Measurements from ENCODE around the gene ZNF236. TPM values are rescaled to one million over a fixed set of nuclear protein-coding genes. Genes with fewer than 3 reads are reported as not detected.
"Not testable (repeated sequence)": the region's sequence is repeated elsewhere in the genome, so short reads cannot be mapped to it uniquely, and the experiment has no call there.

Gene ZNF236
- total RNA-seq, 2 donors from 2014 or later, result 11.7 to 12.1 TPM

GRCh38 chr18:76958692-76959341, 136.5 kb downstream of the ZNF236 start:
- peak; percentile 21 to 34 for ATAC-seq
- no peak for DNase-seq
- intact Hi-C loops (cut with DNase I), result no loop called here

DNA sequence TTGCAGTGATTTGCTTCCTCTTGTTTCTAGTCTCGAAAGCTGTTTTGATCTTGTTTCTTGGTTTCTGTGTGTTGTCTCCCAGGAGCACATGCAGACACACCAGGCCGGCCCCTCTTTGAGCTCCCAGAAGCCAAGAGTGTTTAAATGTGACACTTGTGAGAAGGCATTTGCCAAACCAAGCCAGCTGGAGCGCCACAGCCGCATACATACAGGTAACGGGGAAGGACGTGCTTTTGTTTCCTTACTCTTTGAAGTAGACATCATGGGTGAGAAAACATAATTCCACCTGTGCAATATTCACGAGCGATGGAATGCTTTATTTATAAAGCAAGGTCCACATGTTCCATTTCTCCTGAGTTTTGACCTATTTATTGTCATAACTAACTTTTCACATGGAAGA, 137.2 kb downstream of the ZNF236 start:
- ATAC-seq (no peak), DNase-seq (no peak)
- intact Hi-C loops (cut with DNase I), result no loop called here

DNA sequence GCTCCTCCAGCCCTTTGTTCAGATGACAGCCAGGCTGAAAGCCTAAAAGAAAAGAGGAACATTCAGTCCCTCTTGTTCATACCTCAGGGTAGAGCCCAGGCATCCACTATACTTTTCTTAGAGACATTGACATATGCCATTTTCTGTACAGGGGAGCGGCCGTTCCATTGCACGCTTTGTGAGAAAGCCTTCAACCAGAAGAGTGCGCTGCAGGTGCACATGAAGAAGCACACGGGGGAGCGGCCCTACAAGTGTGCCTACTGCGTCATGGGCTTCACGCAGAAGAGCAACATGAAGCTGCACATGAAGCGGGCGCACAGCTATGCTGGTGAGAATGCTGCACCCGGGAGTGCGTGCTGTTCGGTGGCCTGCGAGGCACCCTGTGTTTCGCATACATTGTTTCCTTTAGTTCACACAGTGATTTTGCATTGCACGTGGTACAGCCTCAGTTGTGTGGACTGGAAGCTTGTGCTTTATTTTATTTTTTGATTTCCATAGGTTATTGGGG, 138.2 kb downstream of the ZNF236 start:
- DNase-seq, result no peak
- intact Hi-C loops (cut with DNase I), result no loop called here

DNA sequence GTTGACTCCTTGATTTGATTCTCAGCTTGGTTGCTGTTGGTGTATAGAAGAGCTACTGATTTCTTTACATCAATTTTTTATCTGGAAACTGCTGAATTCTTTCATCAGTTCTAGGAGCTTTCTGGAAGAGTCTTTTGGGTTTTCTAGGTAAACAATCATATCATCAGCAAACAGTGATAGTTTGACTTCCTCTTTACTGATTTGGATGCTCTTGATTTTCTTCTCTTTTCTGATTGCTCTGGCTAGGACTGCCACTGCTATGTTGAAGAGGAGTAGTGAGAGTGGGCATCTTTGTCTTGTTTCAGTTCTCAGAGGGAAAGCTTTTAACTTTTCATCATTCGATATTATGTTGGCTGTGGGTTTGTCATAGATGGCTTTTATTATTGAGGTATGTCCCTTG, 140.5 kb downstream of the ZNF236 start:
- DNase-seq, result no peak
- no peak for ATAC-seq
- intact Hi-C loops (cut with DNase I), result no loop called here

More for the DNA sequence above, 138.2 kb downstream of the ZNF236 start:
- ATAC-seq, result no peak

- no peak for ATAC-seq
- intact Hi-C loops (cut with DNase I), result no loop called here
- DNase-seq, result no peak
These were observed 141.6 kb downstream of the ZNF236 start for GRCh38 chr18:76963936-76964335.

GRCh38 chr18:76965555-76966151, 143.3 kb downstream of the ZNF236 start:
- DNase-seq; ATAC-seq; intact Hi-C loops (cut with DNase I): not testable (repeated sequence)

GRCh38 chr18:76967299-76967698, 144.9 kb downstream of the ZNF236 start:
- DNase-seq; ATAC-seq; intact Hi-C loops (cut with DNase I): not testable (repeated sequence)

DNA sequence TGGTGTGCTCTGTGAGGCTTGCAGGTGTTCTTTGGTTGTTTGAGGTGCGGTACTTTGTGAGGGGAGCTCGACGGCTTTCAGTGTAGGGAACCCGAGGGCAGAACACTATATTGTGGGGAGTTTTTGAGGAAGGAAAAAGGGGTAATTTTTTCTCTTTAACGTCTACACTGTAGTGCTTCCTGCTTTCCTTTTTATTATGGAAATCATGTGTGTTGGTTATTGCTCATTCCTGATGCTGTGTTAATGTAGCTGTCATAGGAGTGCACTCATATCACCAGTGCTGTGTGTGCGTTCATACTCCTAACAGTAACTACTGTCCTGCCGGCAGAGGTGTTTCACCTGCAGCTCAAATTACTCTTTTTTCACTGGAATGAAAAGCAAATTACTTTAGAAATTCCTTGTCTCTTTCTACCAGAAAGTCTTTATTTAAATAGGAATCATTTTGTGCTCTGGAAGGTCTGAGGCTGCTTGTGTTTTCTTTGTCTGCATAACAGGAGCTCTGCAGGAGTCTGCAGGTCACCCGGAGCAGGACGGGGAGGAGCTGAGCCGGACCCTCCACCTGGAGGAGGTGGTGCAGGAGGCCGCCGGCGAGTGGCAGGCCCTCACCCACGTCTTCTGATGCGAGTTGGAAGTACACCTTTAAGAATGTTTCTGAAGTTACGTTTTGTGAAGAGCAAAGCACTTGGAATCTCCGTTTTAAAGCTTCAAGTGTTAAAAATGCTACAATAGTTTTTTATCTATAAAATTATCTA, 145.5 kb downstream of the ZNF236 start:
- intact Hi-C loops (cut with DNase I), result no loop called here
- DNase-seq, result no peak
- no peak for ATAC-seq

GRCh38 chr18:76970770-76971559, 148.6 kb downstream of the ZNF236 start:
- ATAC-seq (peak in 1 of 2 donors; percentile 19), DNase-seq (no peak)
- intact Hi-C loops (cut with DNase I), result no loop called here

- intact Hi-C loops (cut with DNase I), result no loop called here
- no peak for DNase-seq
- ATAC-seq, result no peak
These were observed 149.9 kb downstream of the ZNF236 start for GRCh38 chr18:76972241-76972640.

GRCh38 chr18:76972846-76973519, 150.6 kb downstream of the ZNF236 start:
- intact Hi-C loops (cut with DNase I), result no loop called here
- ATAC-seq, result no peak
- no peak for DNase-seq

- no peak for DNase-seq
- intact Hi-C loops (cut with DNase I), result no loop called here
- no peak for ATAC-seq
These were observed 151.3 kb downstream of the ZNF236 start for GRCh38 chr18:76973520-76974266.

DNA sequence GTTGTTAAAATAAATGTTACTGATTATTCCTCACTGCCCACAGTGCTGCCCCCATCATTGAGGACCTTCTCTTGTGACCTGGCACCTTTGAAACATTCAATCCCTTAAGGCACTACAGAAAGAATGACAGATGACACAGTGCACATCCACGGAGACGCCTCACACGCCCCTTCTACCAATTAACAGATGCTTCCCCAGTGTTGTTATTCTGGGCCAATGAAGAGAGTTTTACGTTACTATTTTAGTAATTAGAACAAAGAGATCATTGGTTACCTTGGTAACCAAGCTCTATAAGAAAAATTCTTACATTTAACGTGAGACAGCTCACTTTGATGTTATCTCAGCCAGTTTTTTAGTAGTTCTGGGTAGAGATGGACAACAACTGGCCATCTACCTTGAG, 152.0 kb downstream of the ZNF236 start:
- ATAC-seq, result no peak
- DNase-seq, result no peak
- intact Hi-C loops (cut with DNase I), result no loop called here

- intact Hi-C loops (cut with DNase I), result no loop called here
- ATAC-seq (no peak), DNase-seq (no peak)
These were observed 153.3 kb downstream of the ZNF236 start for GRCh38 chr18:76975577-76976110.

- ATAC-seq, result peak; percentile 20 to 79
- DNase-seq, result no peak
These were observed 154.8 kb downstream of the ZNF236 start for GRCh38 chr18:76977108-76977621.

GRCh38 chr18:76977684-76978232, 155.4 kb downstream of the ZNF236 start:
- no peak for DNase-seq
- ATAC-seq, result no peak
- intact Hi-C loops (cut with DNase I), result no loop called here

More at GRCh38 chr18:76977108-76977621, 154.8 kb downstream of the ZNF236 start:
- intact Hi-C loops (cut with DNase I), result no loop called here

GRCh38 chr18:76978616-76979015, 156.3 kb downstream of the ZNF236 start:
- intact Hi-C loops (cut with DNase I), result no loop called here
- ATAC-seq (no peak), DNase-seq (no peak)
